Heart left ventricle (tissue), 16 donors: Measurements from ENCODE around the gene PALLD. TPM values are rescaled to one million over a fixed set of nuclear protein-coding genes. Genes with fewer than 3 reads are reported as not detected.
A peak's percentile ranks its signal among the peaks of the same experiment; 100 is the strongest.

Source experiments
- ATAC-seq, 4 donors: fragments of 200-7000 bp; cut with Tn5 transposase; one replicate each; pipeline ENCODE4 v1.9.1; 2020 to 2022; ENCODE audit warnings: moderate library complexity in 4 of 4, mild to moderate bottlenecking in 3 of 4, moderate number of reproducible peaks in 1 of 4
- DNase-seq, 5 donors: peaks; one replicate each; pipeline ENCODE4 v3.0.0-alpha.2; 2020
- H3K27ac ChIP-seq, 12 donors: fragments of 200-600 bp; sonication (generic) in 4 of 12; one replicate each; pipeline versions ENCODE4 v1.5.0 to v1.8.0; 2016 to 2022; ENCODE audit warnings: mild to moderate bottlenecking in 2 of 12
- H3K27me3 ChIP-seq, 9 donors: fragments of 200-600 bp; sonication (generic) in 2 of 9; one replicate each; pipeline versions ENCODE4 v1.5.1 to v1.8.0; 2016 to 2022; ENCODE audit warnings: mild to moderate bottlenecking in 3 of 9
- H3K36me3 ChIP-seq, 9 donors: fragments of 200-600 bp; sonication (generic) in 2 of 9; one replicate each; pipeline versions ENCODE4 v1.5.0 to v1.8.0; 2018 to 2022; ENCODE audit warnings: mild to moderate bottlenecking in 2 of 9
- H3K4me1 ChIP-seq, 12 donors: fragments of 200-600 bp; sonication (generic) in 4 of 12; one replicate each; pipeline versions ENCODE4 v1.5.0 to v1.8.0; 2016 to 2022; ENCODE audit warnings: mild to moderate bottlenecking in 3 of 12
- H3K4me3 ChIP-seq, 12 donors: fragments of 200-600 bp; sonication (generic) in 4 of 12; one replicate each; pipeline versions ENCODE4 v1.5.0 to v1.8.0; 2017 to 2022; ENCODE audit warnings: mild to moderate bottlenecking in 9 of 12, moderate library complexity in 4 of 12
- H3K9me3 ChIP-seq, 12 donors: fragments of 200-600 bp; sonication (generic) in 4 of 12; one replicate each; pipeline versions ENCODE4 v1.5.0 to v1.8.0; 2016 to 2022; ENCODE audit warnings: mild to moderate bottlenecking in 1 of 12
- POLR2A ChIP-seq, 2 donors: fragments of 450-650 bp; IDR thresholded peaks; one replicate each; pipeline ENCODE4 v1.6.1; 2017; ENCODE audit warnings: antibody characterized with exemption in 2 of 2, mild to moderate bottlenecking in 2 of 2, moderate library complexity in 2 of 2
- WGBS, 4 donors: extraction: QIAGEN DNeasy Blood & Tissue Kit in 2 of 4; methylation state at CpG; one replicate each; pipeline versions ENCODE4 v1.1.5 to v1.1.7; 2013 to 2018; 5-methylcytosine and 5-hydroxymethylcytosine counted together
- intact Hi-C, 10 donors: fragments of 100-400 bp; cut with DNase I; formaldehyde crosslinking; loops; one replicate each; pipeline versions ENCODE4 v1.11.1 to v1.14.2; 2022
- polyA plus RNA-seq, 2 donors: library from polyadenylated mRNA; stranded (reverse); fragments of 200-250 nt; gene quantifications; one replicate each; pipeline ENCODE4 v1.2.3, GENCODE V29; 2013
- total RNA-seq, 9 donors: library from RNA; depleted of rRNA in 2 of 9; stranded (reverse); fragments of >200 nt in 2 of 9; fragmentation: NEBNext Ultra II Directional in 3 of 9; extraction: Animal tissue kit (Norgen Biotek cat#: 25700) in 3 of 9; gene quantifications; one replicate each; pipeline versions ENCODE4 v1.1.0 to v1.2.4, GENCODE V29; 2016 to 2023
- TF ChIP-seq, protein P1 (sequence below), 12 donors: fragments of 200-600 bp; sonication (generic) in 4 of 12; IDR thresholded peaks; one replicate each; pipeline versions ENCODE4 v1.5.0 to v1.8.0; 2018 to 2022; ENCODE audit warnings: antibody characterized with exemption in 12 of 12, mild to moderate bottlenecking in 5 of 12
- donor health status: ischemic (EF 13 %, LVEDD 7.1; RV severe dilation, severe dysfunction).
- donor health status: healthy with polysubstance abuse.
- donor health status: DM: no; HTN: yes; CAD: no.
- donor health status: DM: no; HTN: no; CAD: no.
- donor health status: ischemic (EF 25% LVEDD 6.9; RV normal size, moderate dysfunction).
- donor health status: ischemic (EF 25% LVEDD 5.7; RV mildly dilated, moderate dysfunction).
- donor health status: healthy.
- donor health status: DM: yes; HTN: yes; CAD: no.
- donor health status: ischemic (EF 35%, LVEDD 5.7; RV mildly dilated, moderate dysfunction).
- donor health status: nonischemic (EF 11% LVEDD 7.7; RV severe dilation, severe dysfunction).
- donor health status: DM: yes; HTN: yes; CAD: no.
- donor health status: PGD.
- donor health status: ischemic (EF 29% LVEDD 5.4; RV normal size, mild dysfunction).
- donor health status: nonischemic (EF 23%, LVEDD 6.1; RV moderate dilation, normal function).

PALLD gene
- total and polyA plus RNA-seq, 11 donors: 193 to 1,428 (median 1,015) TPM

DNA sequence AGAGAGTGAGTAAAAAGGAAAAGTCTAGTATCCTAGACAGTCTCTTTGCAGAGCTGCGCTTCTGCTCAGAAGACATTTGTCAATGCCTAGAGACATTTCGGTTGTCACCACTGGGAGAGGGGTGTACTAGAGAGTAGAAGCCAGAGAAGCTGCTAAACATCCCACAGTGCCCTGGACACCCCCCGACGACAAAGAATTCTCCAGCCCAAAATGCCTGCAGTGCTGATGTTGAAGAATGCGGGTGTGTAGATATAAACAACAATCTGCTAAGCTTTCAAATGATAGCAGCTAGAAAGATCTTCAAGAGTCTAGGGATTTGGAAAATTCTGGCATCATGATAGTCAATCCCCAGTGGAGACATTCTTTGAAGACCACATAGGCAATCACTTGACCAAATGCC, 90.1 kb downstream of the PALLD start:
- Histone ChIP-seq H3K27me3 (no peaks in the 10 kb centered on the region), H3K9me3 (peaks cover 0 to 5% (median 0%) of the 10 kb centered on the region in 12 donors), H3K4me1 (peaks cover 0 to 49% (median 37%) of the 10 kb centered on the region in 12 donors), H3K36me3 (no peaks in the 10 kb centered on the region), H3K27ac (peak overlapping the region in 10 of 12 donors; percentile 21 to 74 (median 58)), H3K4me3 (peak overlapping the region in 1 of 12 donors; percentile 26)
- DNase-seq (no peak), ATAC-seq (no peak)
- TF ChIP-seq, protein P1, sequence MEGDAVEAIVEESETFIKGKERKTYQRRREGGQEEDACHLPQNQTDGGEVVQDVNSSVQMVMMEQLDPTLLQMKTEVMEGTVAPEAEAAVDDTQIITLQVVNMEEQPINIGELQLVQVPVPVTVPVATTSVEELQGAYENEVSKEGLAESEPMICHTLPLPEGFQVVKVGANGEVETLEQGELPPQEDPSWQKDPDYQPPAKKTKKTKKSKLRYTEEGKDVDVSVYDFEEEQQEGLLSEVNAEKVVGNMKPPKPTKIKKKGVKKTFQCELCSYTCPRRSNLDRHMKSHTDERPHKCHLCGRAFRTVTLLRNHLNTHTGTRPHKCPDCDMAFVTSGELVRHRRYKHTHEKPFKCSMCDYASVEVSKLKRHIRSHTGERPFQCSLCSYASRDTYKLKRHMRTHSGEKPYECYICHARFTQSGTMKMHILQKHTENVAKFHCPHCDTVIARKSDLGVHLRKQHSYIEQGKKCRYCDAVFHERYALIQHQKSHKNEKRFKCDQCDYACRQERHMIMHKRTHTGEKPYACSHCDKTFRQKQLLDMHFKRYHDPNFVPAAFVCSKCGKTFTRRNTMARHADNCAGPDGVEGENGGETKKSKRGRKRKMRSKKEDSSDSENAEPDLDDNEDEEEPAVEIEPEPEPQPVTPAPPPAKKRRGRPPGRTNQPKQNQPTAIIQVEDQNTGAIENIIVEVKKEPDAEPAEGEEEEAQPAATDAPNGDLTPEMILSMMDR (IDR thresholded peaks at IDR 0.05): no peak
- no peak for TF ChIP-seq POLR2A (IDR thresholded peaks at IDR 0.05)
- intact Hi-C loops: loop anchor here (2.0 to 10.0 kb wide), 11 partner anchors 44 to 330 kb away; no protein-coding TSS in a partner anchor
- WGBS, 4 donors: 43 to 67% (median 59%) methylated on average over 5 of the region's 5 CpGs

DNA sequence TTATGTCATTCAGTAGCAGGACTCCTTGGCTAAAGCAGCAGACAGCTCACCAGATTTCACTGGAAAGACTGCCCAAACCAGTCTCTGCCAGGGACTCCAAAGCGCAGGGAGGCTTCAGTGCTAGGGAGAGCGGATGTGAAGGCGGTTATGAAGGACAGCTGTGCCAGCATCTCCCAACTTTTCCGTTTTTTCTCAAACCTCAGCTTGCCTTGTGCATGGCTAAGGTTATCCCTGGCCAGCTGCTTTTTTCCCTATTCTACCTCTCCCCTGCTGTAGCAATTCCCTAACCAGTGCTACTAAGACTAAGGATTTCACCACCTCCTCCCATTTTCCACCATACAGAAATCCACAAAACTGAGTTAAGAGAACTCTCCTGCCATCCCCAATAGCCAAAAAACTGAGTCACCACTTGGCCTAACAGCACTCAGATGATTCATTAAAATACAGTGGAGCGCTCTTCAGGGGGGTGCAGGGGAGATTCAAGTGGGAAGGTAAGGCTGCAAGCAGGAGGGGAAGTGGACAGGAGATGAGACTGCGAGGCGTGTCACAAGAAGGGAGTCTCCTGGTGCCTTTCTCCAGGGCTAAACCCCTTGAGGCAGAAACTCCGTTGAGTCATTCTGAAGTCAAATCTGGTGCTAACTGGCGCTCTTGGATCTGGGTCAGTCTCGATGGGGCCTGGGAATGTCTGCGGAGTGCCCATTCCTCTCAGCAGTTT, 90.7 kb downstream of the PALLD start:
- H3K27ac ChIP-seq: peak overlapping the region in 11 of 12 donors; percentile 21 to 74 (median 58)
- TF ChIP-seq, protein P1 (IDR thresholded peaks at IDR 0.05): no peak
- no peak for TF ChIP-seq POLR2A (IDR thresholded peaks at IDR 0.05)
- peaks cover 0 to 52% (median 37%) of the 10 kb centered on the region in 12 donors for H3K4me1 ChIP-seq
- peak overlapping the region in 1 of 12 donors; percentile 26 for H3K4me3 ChIP-seq
- DNase-seq (peak; percentile 25 to 64 (median 51)), ATAC-seq (peak; percentile 65 to 74 (median 69))
- WGBS, 4 donors: 54 to 70% (median 62%) methylated on average over 11 of the region's 11 CpGs
- no peaks in the 10 kb centered on the region for H3K27me3 ChIP-seq
- H3K36me3 ChIP-seq: no peaks in the 10 kb centered on the region
- intact Hi-C loops: loop anchor here (2.0 to 10.0 kb wide), 11 partner anchors 43 to 330 kb away; no protein-coding TSS in a partner anchor
- no peaks in the 10 kb centered on the region for H3K9me3 ChIP-seq

DNA sequence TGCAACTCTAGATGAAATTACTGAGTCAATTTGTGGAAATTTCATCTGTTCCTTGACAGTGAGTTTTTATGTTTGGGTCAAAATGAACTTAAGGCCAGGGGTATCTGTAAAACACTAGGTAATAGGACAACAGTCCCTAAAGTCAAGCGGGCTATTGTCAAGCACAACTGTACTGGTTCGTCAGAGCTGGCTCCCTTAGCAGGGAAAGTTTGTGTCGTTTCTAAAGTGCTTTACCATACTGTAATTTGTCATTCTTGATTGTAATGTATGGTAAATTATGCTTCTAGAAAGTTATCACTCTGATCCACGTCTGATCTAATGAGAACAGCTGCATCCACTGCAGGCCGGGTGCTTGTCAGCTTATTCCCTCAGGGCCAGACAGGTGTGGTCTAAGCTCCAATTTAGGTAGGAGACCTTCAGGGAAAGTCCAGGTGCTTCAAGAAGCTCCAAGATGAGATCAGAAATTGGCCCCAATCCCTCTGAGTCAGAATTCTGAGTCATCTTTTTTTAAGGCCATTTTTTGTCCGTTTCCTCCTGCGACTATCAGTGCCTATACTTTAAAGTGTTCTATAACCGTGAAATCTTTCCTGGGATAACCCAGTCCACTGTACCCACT, 92.2 kb downstream of the PALLD start:
- WGBS, 4 donors: 50 to 59% (median 51%) methylated on average over 8 of the region's 8 CpGs
- DNase-seq (no peak), ATAC-seq (no peak)
- Histone ChIP-seq H3K4me3 (no peak overlapping the region), H3K9me3 (no peaks in the 10 kb centered on the region), H3K27ac (peak overlapping the region in 6 of 12 donors; percentile 31 to 74 (median 57)), H3K36me3 (no peaks in the 10 kb centered on the region), H3K27me3 (no peaks in the 10 kb centered on the region), H3K4me1 (peaks cover 0 to 59% (median 39%) of the 10 kb centered on the region in 12 donors)
- intact Hi-C loops: loop anchor here (5.0 to 10.0 kb wide), 9 partner anchors 43 to 328 kb away; no protein-coding TSS in a partner anchor
- no peak for TF ChIP-seq POLR2A (IDR thresholded peaks at IDR 0.05)
- TF ChIP-seq, protein P1 (IDR thresholded peaks at IDR 0.05): no peak

DNA sequence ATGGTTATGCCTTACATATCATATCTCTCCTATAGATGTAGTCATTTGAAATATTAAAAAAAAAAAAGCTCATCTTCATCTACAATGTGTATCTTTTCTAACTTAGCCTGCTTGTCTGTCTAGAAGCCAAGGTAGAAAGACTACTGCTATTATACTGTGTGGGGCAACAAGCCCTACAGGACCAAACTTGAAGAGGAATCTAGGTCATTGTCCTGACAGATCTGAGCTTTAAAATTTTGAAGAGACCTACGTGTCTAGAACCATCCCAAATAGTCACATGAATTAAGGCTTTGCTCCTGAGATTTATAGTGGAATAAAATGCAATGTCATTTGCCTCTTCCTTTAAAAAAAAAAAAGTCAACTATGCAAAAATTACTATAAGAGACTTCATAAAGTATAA, 95.8 kb downstream of the PALLD start:
- H3K4me1 ChIP-seq: peaks cover 0 to 54% (median 15%) of the 10 kb centered on the region in 12 donors
- no peak for DNase-seq
- intact Hi-C loops: no loop called here

More for the DNA sequence above, 95.8 kb downstream of the PALLD start:
- no peak for TF ChIP-seq POLR2A (IDR thresholded peaks at IDR 0.05)
- TF ChIP-seq, protein P1 (IDR thresholded peaks at IDR 0.05): no peak
- Histone ChIP-seq H3K27me3 (no peaks in the 10 kb centered on the region), H3K9me3 (no peaks in the 10 kb centered on the region), H3K36me3 (no peaks in the 10 kb centered on the region), H3K27ac (no peak overlapping the region), H3K4me3 (no peak overlapping the region)
- no peak for ATAC-seq
- WGBS, 4 donors: 37 to 56% (median 52%) methylated on average over 1 of the region's 1 CpG
